ENCODE data around the gene GTF3C5. TPM values are rescaled to one million over a fixed set of nuclear protein-coding genes. Genes with fewer than 3 reads are reported as not detected.
A peak's percentile ranks its signal among the peaks of the same experiment; 100 is the strongest.
"Not testable (repeated sequence)": the region's sequence is repeated elsewhere in the genome, so short reads cannot be mapped to it uniquely, and the experiment has no call there.

The GTF3C5 gene
- total RNA-seq, 6 experiments from 2014 or later: 18.4 to 30.5 (median 19.8) TPM

GRCh38 chr9:132989014-132989310 lies 41.8 kb upstream of the GTF3C5 start:
- TF ChIP-seq POLR2A (IDR thresholded peaks at IDR 0.05) (no peak), CTCF (IDR thresholded peaks at IDR 0.05) (no peak)
- intact Hi-C loops (cut with DNase I): no loop called here
- 74% methylated on average over 3 of the region's 13 CpGs for WGBS (ENCODE audit: insufficient coverage, low coverage, low lambda C conversion rate, missing lambda C conversion rate)

GRCh38 chr9:132989414-132989996 lies 41.3 kb upstream of the GTF3C5 start:
- 76% methylated on average over 6 of the region's 23 CpGs for WGBS (ENCODE audit: insufficient coverage, low coverage, low lambda C conversion rate, missing lambda C conversion rate)
- intact Hi-C loops (cut with DNase I): no loop called here
- DNase-seq (no peak), ATAC-seq (no peak)
- no peak overlapping the region for H3K27ac ChIP-seq
- no peak for TF ChIP-seq CTCF (IDR thresholded peaks at IDR 0.05)
- no peak for TF ChIP-seq POLR2A (IDR thresholded peaks at IDR 0.05)
- H3K9me3 ChIP-seq: no peaks in the 10 kb centered on the region
- H3K36me3 ChIP-seq: no peaks in the 10 kb centered on the region
- H3K4me1 ChIP-seq: no peaks in the 10 kb centered on the region
- H3K4me3 ChIP-seq: no peak overlapping the region
- H3K27me3 ChIP-seq: no peaks in the 10 kb centered on the region

More at GRCh38 chr9:132989014-132989310, 41.8 kb upstream of the GTF3C5 start:
- ATAC-seq: no peak
- DNase-seq: no peak
- H3K4me3 ChIP-seq: no peak overlapping the region
- no peaks in the 10 kb centered on the region for H3K9me3 ChIP-seq
- H3K27me3 ChIP-seq: no peaks in the 10 kb centered on the region
- H3K36me3 ChIP-seq: no peaks in the 10 kb centered on the region
- no peaks in the 10 kb centered on the region for H3K4me1 ChIP-seq
- no peak overlapping the region for H3K27ac ChIP-seq

GRCh38 chr9:132989998-132990557 lies 40.7 kb upstream of the GTF3C5 start:
- ATAC-seq; H3K9me3 ChIP-seq; H3K36me3 ChIP-seq; H3K4me3 ChIP-seq; H3K27me3 ChIP-seq; DNase-seq; H3K27ac ChIP-seq; H3K4me1 ChIP-seq; intact Hi-C loops (cut with DNase I): not testable (repeated sequence)
- 58% methylated on average over 4 of the region's 4 CpGs for WGBS (ENCODE audit: insufficient coverage, low coverage, low lambda C conversion rate, missing lambda C conversion rate)

- ATAC-seq (peak in 1 of 4 donors; percentile 9), DNase-seq (no peak)
- no peak overlapping the region for H3K4me3 ChIP-seq
- TF ChIP-seq CTCF (IDR thresholded peaks at IDR 0.05) (no peak), POLR2A (IDR thresholded peaks at IDR 0.05) (no peak)
- no peaks in the 10 kb centered on the region for H3K9me3 ChIP-seq
- WGBS (ENCODE audit: insufficient coverage, low coverage, low lambda C conversion rate, missing lambda C conversion rate): 75% methylated on average over 5 of the region's 14 CpGs
- H3K27ac ChIP-seq: no peak overlapping the region
- H3K36me3 ChIP-seq: no peaks in the 10 kb centered on the region
- H3K27me3 ChIP-seq: no peaks in the 10 kb centered on the region
- H3K4me1 ChIP-seq: no peaks in the 10 kb centered on the region
- intact Hi-C loops (cut with DNase I): no loop called here
Measured at GRCh38 chr9:132990781-132991180, 40.0 kb upstream of the GTF3C5 start.

DNA sequence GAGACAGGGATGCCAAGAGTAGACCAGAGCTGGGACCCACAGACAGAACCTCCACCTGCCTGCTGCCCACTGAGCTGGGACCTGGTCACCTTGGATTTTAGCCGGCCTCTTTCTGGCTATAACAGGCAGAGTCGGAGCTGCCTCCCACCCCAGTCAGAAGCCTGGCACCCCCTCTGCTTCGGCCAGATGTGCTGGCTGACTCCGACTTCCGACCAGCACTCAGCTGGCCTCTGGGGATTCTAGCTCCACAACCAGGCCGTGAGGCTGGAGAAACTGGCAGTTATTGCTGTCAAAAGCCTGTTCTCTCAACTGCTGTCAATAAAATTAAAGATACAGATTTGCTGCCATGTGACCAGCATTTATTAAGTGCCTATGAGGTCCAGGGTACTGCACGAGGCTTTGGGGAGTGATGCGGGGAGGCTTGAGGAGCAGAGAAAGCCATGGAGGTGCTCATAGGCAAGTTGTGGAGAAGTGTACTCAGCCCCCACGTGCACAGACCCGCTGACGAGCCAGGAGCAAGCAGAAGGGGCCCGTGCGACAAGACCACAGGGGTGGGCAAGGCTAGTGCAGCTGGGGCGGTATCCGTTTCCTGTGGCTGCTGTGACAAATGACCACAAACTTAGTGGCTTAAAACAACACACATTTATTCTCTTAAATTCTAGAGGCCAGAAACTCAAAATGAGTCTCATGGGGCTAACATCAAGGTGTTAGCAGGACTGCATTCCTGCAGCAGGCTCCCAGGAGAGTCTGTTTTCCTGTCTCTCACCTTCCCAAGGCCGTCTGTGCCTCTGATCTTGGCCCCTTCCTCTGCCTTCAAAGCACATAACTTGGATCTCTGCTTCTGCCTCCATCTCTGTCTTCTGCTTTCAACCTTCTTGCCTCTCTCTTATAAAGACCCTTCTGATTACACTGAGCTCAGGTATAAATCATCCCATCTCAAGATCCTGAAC lies 39.2 kb upstream of the GTF3C5 start:
- Histone ChIP-seq H3K9me3 (no peaks in the 10 kb centered on the region), H3K36me3 (no peaks in the 10 kb centered on the region), H3K27ac (no peak overlapping the region), H3K4me3 (no peak overlapping the region), H3K27me3 (no peaks in the 10 kb centered on the region), H3K4me1 (no peaks in the 10 kb centered on the region)
- WGBS (ENCODE audit: insufficient coverage, low coverage, low lambda C conversion rate, missing lambda C conversion rate): 35% methylated on average over 9 of the region's 16 CpGs
- DNase-seq: no peak
- TF ChIP-seq CTCF (IDR thresholded peaks at IDR 0.05): no peak
- TF ChIP-seq POLR2A (IDR thresholded peaks at IDR 0.05): no peak
- no peak for ATAC-seq
- intact Hi-C loops (cut with DNase I): no loop called here

Data from right lobe of liver (tissue), 6 donors.